GM20431 (cell line): ENCODE measurements around the gene HERC2.
"Not testable (repeated sequence)": the region's sequence is repeated elsewhere in the genome, so short reads cannot be mapped to it uniquely, and the experiment has no call there.

ENCODE experiments used
- in situ Hi-C: fragments of 300-500 bp; cut with MseI, MboI; formaldehyde crosslinking; loops from one replicate; pipeline ENCODE4 v1.15.0; 2020; ENCODE audit warnings: low sequenced_read_pairs; ENCODE audit not compliant: unreplicated experiment

HERC2 gene

DNA sequence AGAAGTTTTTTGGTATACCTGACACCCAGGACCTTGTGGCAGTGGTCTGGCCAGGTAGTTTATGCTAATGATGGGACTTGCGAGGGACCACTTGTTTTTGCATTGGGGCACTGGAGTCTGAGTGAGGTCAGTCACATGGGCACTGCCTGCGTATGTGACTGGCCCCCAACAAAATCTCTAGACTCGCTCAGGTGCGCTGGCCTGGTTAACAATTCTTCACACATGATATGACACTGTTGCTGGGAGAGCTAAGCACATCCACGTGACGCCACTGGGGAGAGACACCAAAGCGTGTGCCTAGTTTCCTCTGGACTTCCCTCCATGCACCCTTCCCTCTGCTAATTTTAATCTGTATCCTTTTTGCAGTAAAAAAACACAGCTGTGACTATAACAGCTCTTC is 90.6 kb downstream of the HERC2 start:
- in situ Hi-C loops: not testable (repeated sequence)

DNA sequence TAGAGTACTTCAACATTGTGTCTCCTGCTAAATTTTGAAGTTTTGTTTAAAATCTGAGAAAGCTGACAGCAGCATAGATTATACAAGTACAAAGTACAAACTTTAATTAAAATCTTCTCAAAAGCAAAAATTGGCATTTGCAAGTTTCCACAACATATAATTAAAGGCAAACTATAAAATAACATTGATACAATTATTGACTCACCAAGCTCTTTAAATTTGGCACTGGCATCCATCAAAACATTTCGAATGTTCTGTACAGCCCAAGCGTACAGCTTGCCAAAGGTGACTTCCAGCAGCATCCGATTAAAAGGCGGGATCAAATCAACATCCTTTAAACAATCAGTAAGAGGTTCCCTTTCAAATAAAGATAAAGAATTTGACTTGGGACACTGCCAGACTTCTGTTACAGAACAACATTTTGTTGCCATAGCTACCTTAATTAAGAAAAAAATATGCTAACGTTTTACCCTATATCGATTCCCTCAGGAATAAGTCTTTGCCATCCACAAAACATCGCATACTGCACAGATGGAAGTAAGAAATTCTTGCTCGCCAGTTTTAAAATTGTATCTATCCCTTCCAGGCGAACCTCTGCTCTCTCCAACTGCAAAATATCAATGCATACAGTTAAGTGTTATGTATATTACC is 92.9 kb downstream of the HERC2 start:
- in situ Hi-C loops: not testable (repeated sequence)

DNA sequence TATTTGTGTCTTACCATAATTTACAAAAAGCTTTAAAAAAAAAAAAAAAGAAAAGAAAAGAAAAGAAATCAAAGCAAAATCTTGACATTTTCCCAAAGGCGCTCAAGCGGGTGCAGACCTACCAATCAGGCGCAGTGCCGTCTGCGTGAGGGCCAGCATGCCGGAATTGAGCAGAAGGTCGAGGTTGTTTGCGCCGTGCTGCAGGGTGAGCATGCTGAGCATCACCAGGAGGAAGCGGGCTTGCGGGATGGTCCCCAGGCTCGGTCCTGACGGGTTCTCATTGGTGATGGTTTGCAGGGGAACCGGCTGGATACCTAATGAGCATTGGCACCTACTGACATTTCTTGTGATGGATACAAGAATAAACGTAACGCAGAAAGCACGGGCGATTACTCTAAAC is 93.9 kb downstream of the HERC2 start:
- in situ Hi-C loops: no loop called here

DNA sequence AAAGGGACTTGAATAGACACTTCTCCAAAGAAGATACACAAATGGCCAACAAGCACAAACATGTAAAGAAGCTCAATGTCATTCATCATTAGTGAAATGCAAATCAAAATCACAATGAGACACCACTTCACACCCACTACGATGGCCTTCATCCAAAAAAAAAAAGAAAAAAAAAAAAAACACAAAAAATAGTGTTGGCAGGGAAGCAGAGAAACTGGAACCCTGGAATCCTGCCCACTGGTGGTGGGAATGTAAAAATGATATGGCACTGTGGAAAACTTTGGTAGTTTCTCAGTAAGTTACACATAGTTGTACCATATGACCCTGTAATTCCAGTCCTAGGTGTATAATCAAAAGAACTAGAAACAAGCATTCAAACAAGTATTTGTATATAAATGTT is 94.7 kb downstream of the HERC2 start:
- in situ Hi-C loops: not testable (repeated sequence)

DNA sequence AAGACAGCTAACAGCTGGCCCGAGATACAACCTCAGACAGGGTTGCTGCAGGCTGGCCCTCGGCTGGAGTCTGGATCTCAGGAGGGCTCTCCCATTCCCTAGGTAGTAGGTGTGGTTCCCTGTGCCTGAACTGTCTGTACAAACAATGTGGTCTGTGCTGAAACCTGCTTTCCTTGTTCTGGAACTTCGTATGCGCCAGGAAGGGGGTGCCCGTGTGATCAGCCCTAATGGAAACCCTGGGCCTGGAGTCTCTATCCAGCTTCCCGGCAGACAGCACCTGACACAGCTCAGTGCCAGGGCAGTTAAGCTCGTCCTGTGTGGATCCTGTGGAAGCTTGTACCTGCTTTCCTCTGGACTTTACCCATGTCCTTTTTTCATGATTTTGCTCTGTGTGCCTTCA is 99.4 kb downstream of the HERC2 start:
- in situ Hi-C loops: not testable (repeated sequence)

DNA sequence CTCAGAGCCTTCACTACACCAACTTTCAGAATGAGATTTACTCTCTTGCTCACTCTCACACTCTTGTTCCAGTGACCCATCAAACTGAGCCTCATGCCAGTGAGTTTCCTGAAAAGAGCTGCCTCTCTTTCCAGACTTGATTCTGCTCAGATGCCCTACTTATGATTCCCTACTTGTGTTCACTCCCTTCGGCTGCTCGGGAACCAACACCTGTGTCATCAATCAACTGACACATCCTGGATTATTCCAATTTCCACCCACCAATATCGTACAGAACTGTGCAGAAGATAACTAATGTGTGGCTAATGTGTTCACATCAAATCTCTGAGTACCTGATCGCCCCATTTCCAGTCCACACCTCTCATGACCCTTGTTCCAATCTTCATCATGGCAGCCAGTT is 100.3 kb downstream of the HERC2 start:
- in situ Hi-C loops: not testable (repeated sequence)

DNA sequence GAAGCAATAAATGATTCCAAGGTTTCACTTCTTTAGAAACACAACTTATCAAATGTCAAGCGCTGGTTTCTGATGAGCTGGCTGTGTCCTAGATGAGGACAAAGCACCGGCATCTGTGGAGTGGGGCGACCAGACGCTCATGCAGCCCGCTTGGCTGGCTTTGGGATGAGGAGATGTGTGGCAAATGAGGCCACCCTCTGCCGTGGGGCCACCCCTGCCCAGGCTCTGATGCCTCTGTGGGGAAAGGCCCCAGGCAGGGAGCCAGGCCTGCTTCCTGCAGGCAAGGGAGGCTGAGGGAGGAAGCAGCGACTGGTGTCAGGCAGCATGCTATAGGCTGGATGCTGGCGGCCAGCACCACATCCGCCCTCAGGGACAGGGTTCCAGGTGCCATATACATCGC is 102.9 kb downstream of the HERC2 start:
- in situ Hi-C loops: no loop called here

DNA sequence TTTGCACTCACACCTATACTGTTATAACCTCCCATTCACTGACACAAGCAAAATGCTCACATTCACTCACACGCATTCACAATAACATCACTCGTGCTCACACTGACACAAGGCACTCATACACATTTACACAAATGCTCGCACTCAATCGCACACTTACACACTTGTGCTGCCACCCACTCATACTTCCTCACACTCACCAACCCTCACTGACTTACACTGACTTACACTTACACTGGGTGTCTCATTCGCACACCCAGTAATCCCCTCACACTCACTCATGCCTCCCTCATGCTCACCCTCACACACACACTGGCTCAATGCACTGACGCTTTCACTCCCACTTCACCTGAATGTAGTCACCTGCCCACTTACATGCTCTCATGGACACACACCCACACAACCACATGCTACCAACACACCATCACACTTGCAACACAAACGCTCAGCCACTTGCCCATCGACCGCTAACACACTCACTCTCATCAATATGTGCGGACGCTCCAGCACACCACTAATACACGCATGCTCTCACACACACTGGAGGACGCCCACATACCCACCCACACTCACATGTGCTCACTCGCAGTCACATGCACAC is 104.9 kb downstream of the HERC2 start:
- in situ Hi-C loops: not testable (repeated sequence)

DNA sequence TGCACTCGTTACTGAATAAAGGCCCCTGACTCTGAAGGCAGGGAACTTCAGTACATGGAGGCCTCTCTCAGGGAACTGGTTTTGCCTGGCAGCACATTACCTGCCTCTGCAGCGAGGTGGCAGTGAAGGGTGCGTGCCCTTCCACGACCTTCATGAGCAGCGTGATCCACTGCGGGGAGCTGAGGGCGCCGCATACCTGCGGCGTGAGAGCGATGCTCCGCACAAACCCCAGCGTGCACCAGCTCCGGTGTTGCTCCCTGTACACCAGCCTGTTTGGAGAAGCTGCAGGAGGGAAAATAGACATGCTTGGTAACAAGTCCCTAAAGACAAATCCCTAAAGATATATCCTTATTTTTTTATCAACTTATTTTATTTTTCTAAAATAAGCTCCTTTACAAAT is 106.5 kb downstream of the HERC2 start:
- in situ Hi-C loops: not testable (repeated sequence)

DNA sequence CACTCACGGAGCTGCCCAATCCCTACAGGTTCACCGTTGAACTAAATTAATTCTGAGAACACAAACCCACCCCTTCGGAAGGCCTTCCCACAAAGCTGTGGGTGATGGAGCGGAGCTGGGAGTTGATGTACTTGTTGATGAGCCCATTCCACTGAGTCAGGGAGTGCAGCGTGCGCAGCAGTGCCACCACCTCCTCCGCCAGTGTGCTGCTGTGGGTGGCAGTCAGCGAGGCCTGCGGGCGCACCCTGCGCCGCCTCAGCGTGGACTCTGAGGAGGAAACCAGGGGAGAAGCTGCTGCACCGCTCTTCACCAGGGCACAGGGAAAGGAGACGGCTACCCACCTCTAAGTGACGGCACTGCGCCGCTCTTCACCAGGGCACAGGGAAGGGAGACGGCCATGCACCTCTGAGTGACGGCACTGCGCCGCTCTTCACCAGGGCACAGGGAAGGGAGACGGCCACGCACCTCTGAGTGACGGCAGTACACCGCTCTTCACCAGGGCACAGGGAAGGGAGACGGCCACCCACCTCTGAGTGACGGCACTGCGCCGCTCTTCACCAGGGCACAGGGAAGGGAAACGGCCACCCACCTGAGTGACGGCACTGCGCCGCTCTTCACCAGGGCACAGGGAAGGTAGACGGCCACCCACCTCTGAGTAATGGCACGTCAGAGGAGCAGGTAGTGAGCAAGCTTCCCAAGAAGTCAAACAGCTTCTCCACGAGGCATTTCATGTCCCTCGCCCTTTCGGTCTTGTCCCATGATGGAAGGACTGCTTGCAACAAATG is 107.8 kb downstream of the HERC2 start:
- in situ Hi-C loops: not testable (repeated sequence)

DNA sequence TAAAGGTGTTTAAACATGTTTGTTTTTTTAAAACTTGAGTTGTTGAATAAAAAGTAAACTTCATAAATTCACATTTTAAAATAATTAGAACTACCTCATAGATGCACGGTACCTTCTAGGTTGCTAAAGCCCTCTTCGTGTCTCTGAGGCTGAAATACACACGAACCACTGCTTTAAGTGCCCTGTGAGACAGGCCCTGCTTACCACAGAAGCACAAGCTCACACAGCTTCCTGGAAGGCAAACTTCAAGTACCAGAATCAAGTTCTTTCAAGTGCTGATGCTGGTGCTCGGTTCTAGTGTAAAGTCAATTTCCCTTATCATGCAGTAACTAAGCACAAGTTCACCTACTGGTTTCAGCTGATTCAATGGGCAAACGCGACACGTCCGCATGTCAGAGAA is 108.6 kb downstream of the HERC2 start:
- in situ Hi-C loops: not testable (repeated sequence)

DNA sequence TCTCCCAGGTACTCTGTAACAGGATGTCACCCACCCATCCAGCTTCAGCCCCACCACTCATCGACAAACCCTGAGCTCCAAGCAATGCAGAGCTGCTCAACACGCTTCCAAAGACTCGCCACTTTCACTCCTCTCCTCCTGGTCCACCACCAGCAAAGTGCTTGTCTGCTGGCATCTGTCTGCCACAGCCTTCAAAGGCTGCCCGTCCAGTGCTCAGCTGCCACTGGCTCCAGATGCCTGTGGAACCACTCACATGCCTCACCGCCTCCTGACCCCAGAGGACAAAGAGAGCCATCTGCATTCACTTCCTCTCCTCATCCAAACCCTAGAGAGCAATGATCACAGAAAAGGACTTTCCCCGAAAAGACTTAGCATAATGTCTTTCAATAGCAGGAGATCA is 113.4 kb downstream of the HERC2 start:
- in situ Hi-C loops: no loop called here

DNA sequence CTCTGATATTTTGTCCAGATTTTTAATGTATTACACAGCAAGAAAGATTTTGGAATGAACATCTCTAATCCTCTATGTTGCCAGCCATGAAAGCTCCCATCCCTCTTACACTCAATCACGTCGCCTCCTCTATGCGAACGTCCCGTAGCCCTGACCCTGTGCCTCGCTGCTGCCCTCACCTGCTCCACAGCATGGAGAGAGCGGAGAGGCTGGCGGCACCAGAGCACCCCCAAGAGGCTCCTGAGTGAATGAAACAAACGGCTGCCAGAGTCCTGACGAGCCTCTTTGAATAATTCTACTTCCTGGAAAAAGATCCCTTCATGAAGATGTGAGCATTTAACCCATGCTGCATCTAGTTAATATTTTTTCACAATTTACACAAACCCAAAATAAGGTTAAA is 116.3 kb downstream of the HERC2 start:
- in situ Hi-C loops: not testable (repeated sequence)

DNA sequence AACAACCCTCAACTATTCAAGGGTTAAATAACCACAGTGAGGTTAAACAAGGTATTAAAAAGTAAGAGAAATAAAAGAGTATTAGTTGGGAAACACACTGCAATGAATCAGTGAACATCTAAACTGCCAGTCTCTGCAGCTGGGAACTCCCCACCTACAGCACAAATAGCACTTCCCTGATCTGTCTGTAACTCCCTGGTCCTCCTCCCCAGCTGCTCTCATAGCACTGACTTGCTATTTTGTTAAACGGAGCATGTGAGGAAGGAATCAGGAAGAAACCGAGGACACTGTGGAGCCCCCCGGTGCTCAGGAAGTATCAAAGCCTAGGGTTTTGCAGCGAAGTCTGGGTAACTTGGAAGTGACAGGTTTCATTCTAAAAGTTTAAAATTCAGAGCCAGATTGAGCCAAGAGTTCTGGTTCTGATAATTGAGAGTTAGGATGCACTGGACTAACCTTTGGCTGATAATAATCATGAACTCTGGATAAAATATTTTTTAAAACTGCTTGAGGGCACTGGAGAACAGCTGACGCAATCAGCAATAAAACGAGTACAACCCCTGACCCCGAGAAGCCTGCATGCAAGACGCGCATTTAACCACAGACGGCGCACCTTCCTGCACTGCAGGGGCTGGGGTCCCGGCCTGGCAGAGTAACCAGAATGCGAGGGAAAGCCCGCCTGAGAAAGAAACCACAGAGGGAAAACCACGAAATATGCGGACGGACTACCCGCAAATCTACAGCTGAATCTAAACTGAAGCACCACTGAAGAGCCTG is 118.7 kb downstream of the HERC2 start:
- in situ Hi-C loops: not testable (repeated sequence)

DNA sequence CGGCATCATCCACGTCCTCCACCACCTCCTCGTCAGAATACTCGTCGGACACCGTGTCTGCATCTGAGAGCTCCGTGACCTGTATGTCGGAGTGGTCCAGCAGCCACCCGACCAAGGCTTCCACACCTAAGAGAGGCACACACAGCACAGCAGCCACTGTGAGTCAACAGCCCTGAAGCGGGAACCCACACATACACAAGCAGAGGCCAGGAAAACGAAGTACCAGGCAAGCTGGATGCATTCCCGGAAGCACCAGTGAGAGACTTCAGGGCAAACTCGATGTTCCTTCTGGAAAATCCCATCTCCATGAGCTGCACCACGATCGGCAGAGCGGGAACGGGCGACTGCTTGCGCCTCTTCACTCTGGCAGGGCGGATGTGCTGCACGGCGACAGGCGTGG is 119.9 kb downstream of the HERC2 start:
- in situ Hi-C loops: not testable (repeated sequence)

DNA sequence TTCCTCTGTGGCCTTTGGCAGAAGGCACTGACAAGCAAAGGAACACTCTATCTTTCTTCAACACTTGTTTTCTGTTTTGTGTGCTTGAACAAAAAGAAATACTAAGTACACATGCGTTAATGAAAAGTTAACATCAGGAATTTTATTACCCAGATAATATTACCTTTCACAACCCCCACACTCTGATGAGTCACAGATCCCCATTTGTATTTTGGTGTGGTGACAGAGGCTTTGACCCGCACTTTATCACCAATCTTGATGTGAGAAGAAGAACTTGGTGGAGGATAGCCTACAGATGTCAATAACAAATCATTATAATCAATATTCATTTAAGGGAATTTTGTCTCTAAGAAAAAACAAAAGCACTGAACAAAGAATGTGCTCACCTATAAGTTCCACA is 123.8 kb downstream of the HERC2 start:
- in situ Hi-C loops: not testable (repeated sequence)

DNA sequence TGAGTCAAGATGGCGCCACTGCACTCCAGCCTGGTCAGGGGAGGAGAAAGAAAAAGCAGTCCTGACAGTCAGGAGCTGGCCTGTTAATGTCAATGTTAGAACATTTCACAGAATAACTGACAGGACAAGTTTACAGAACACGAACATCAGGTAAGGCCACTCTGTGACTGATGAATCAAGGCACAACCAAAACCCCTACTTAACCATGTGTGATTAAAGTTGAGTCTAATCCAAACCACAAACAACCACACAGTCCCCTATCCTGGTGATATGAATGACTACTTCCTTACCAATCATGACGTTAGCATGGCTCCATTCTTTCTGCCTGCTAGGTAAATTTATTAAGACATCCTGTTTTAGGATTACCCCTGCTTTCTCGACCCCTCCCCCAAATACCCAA is 124.3 kb downstream of the HERC2 start:
- in situ Hi-C loops: not testable (repeated sequence)

DNA sequence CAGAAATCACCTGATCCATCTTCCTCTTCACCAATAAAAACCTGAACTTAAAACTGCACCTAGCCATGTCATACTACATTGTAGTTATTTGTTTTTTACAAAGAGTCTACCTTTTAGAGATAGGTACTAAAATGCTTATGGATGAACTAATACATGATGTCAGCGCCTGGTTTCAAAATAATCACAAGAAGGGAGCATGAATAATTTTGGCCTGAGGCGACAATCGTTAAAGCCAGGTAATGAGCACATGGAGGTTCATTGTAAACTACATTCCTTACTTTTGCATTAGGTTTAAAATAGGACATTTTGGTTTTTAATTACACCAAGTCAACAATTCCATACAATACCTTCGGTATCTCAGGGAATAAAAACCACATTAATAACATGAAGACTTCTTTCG is 125.4 kb downstream of the HERC2 start:
- in situ Hi-C loops: not testable (repeated sequence)

DNA sequence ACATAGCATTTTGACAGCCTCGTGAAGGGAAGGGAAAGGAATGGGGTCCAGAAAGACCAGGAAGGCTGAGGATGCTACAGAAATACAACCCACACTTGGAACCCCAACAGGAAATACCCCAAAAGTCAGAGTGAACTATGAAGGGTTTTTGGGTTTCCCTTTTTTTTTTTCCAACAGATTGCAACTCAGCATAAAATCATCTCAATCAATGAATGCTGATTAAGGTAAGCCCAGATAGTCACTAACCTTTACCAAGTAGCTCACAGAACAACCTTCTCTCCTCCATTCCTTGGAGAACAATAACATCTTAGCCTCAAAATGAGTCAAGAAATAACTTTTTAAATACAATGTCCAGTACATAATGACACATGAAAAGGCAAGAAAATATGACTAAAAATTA is 129.2 kb downstream of the HERC2 start:
- in situ Hi-C loops: no loop called here

DNA sequence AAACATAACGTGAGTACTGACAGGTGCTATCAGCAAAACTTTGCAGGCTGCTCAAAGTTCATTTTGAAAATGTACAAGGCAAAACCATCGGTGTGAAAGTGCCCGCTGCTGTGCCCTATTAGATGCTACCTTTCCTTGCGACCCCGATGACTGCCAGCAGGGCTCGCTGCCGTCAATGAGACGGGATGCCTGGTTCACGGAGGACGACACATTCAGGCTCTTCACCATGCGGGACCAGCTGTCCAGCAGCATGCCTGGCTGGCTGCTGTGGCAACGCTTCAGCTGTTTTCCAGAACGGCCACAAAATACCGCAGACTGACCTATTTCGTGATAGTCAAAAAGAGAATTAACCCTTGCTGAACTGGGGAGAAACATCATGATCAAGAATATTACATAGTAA is 130.1 kb downstream of the HERC2 start:
- in situ Hi-C loops: no loop called here
